Smooth muscle cell (in vitro differentiated cells): Measurements from ENCODE around the gene METTL3. TPM values are rescaled to one million over a fixed set of nuclear protein-coding genes. Genes with fewer than 3 reads are reported as not detected.

Experiments
- DNase-seq: peaks from one replicate; lab custom pipeline; 2025; ENCODE audit not compliant: unreplicated experiment; lab: John Stamatoyannopoulos, UW
- H2AFZ ChIP-seq: fragments of 200-600 bp; sonication (generic); 2 replicates; pipeline ENCODE4 v1.6.0; 2016; ENCODE audit warnings: antibody characterized with exemption, low read depth, mild to moderate bottlenecking
- H3F3A ChIP-seq: fragments of 200-600 bp; sonication (generic); 2 replicates; pipeline ENCODE4 v1.6.0; 2017; ENCODE audit warnings: antibody characterized with exemption, low read depth
- H3K27ac ChIP-seq: fragments of 200-600 bp; sonication (generic); 2 replicates; pipeline ENCODE4 v1.5.1; 2016; ENCODE audit warnings: low read depth, mild to moderate bottlenecking
- H3K27me3 ChIP-seq: fragments of 200-600 bp; sonication (generic); 2 replicates; pipeline ENCODE4 v1.6.1; 2016; ENCODE audit warnings: low read depth, mild to moderate bottlenecking
- H3K36me3 ChIP-seq: fragments of 200-600 bp; sonication (generic); 2 replicates; pipeline ENCODE4 v1.5.1; 2016; ENCODE audit warnings: low read depth
- H3K4me1 ChIP-seq: fragments of 200-600 bp; sonication (generic); 2 replicates; pipeline ENCODE4 v1.5.1; 2016; ENCODE audit warnings: low read depth
- H3K4me2 ChIP-seq: fragments of 200-600 bp; sonication (generic); 2 replicates; pipeline ENCODE4 v1.6.0; 2016; ENCODE audit warnings: mild to moderate bottlenecking
- H3K4me3 ChIP-seq: fragments of 200-600 bp; sonication (generic); 2 replicates; pipeline ENCODE4 v1.5.1; 2016; ENCODE audit warnings: mild to moderate bottlenecking
- H3K79me2 ChIP-seq: fragments of 200-600 bp; sonication (generic); 2 replicates; pipeline ENCODE4 v1.6.0; 2016; ENCODE audit warnings: low read depth, mild to moderate bottlenecking
- H3K9ac ChIP-seq: fragments of 200-600 bp; sonication (generic); 2 replicates; pipeline ENCODE4 v1.6.0; 2016; ENCODE audit warnings: low read depth
- H3K9me3 ChIP-seq: fragments of 200-600 bp; sonication (generic); replicated peaks from 2 replicates; pipeline ENCODE4 v1.5.1; 2016; ENCODE audit warnings: low read depth
- H4K20me1 ChIP-seq: fragments of 200-600 bp; sonication (generic); 2 replicates; pipeline ENCODE4 v1.6.0; 2016; ENCODE audit warnings: low read depth
- CTCF ChIP-seq: fragments of 200-600 bp; sonication (generic); IDR thresholded peaks from 2 replicates; pipeline ENCODE4 v1.5.1; 2017; ENCODE audit warnings: borderline replicate concordance, mild to moderate bottlenecking, antibody characterized with exemption; ENCODE audit not compliant: insufficient read depth, poor library complexity, severe bottlenecking
- WGBS: methylation state at CpG from one replicate; pipeline ENCODE4 v1.1.7; 2016; ENCODE audit warnings: low lambda C conversion rate; 5-methylcytosine and 5-hydroxymethylcytosine counted together
- polyA plus RNA-seq: library from polyadenylated mRNA; unstranded; fragments of >200 nt; fragmentation: Nextera tagmentation; extraction: Ambion mirVana; gene quantifications from 2 replicates; pipeline ENCODE4 v1.2.1, GENCODE V29; 2016
- total RNA-seq: library from RNA; depleted of rRNA; stranded (reverse); fragments of >200 nt; gene quantifications from 2 replicates; pipeline ENCODE4 v1.2.3, GENCODE V29; 2014

Gene METTL3
- total RNA-seq (37.6 and 43.6 TPM in 2 replicates), polyA plus RNA-seq (25.5 and 29.7 TPM in 2 replicates)

- peak within 1 kb of the TSS; percentile 96 for H3K4me2 ChIP-seq
- DNase-seq: peak; percentile 69
- H3K79me2 ChIP-seq: peaks cover 50% of the 10 kb centered on the region
- peak within 1 kb of the TSS; percentile 88 for H2AFZ ChIP-seq
- peak within 1 kb of the TSS; percentile 87 for H3K9ac ChIP-seq
- H3K4me1 ChIP-seq: peaks cover 6% of the 10 kb centered on the region
- no peaks in the 10 kb centered on the region for H3K9me3 ChIP-seq
- peaks cover 3% of the 10 kb centered on the region for H4K20me1 ChIP-seq
- H3K27ac ChIP-seq: peak within 1 kb of the TSS; percentile 43
- WGBS: under 1% methylated on average over 53 of the region's 53 CpGs
- peak within 1 kb of the TSS; percentile 86 for H3K4me3 ChIP-seq
- H3K27me3 ChIP-seq: no peaks in the 10 kb centered on the region
- no peak for TF ChIP-seq CTCF
- no peaks in the 10 kb centered on the region for H3F3A ChIP-seq
- no peaks in the 10 kb centered on the region for H3K36me3 ChIP-seq
Measured at GRCh38 chr14:21510735-21511657, at the start of gene METTL3. METTL3 (minus strand) TSS chr14:21511340; CDS start chr14:21511223, 117 bp downstream.

GRCh38 chr14:21558703-21559170, 47.6 kb upstream of the METTL3 start:
- Histone ChIP-seq H2AFZ (no peak overlapping the region), H3K4me1 (no peaks in the 10 kb centered on the region), H3K4me3 (no peak overlapping the region), H3K79me2 (no peaks in the 10 kb centered on the region), H3F3A (no peaks in the 10 kb centered on the region), H3K36me3 (no peaks in the 10 kb centered on the region), H3K27me3 (no peaks in the 10 kb centered on the region), H3K27ac (no peak overlapping the region), H3K9ac (no peak overlapping the region), H4K20me1 (no peaks in the 10 kb centered on the region), H3K4me2 (no peak overlapping the region), H3K9me3 (no peaks in the 10 kb centered on the region)
- TF ChIP-seq CTCF: no peak
- DNase-seq: no peak
- 81% methylated on average over 8 of the region's 8 CpGs for WGBS

- Histone ChIP-seq H3K36me3 (no peaks in the 10 kb centered on the region), H3K9ac (peak overlapping the region; percentile 74), H3K27ac (peak overlapping the region; percentile 32), H4K20me1 (no peaks in the 10 kb centered on the region), H3K79me2 (no peaks in the 10 kb centered on the region), H3K4me2 (peak overlapping the region; percentile 88), H3K4me3 (peak overlapping the region; percentile 59), H2AFZ (peak overlapping the region; percentile 98), H3K27me3 (no peaks in the 10 kb centered on the region), H3F3A (no peaks in the 10 kb centered on the region), H3K4me1 (no peaks in the 10 kb centered on the region), H3K9me3 (no peaks in the 10 kb centered on the region)
- peak; percentile 22 for DNase-seq
- peak; percentile 78 for TF ChIP-seq CTCF
- 6% methylated on average over 11 of the region's 11 CpGs for WGBS
Measured at GRCh38 chr14:21557084-21557901, 46.2 kb upstream of the METTL3 start.
